ENCODE results near the gene PLIN3.
"Not testable (repeated sequence)": the region's sequence is repeated elsewhere in the genome, so short reads cannot be mapped to it uniquely, and the experiment has no call there.

DNA sequence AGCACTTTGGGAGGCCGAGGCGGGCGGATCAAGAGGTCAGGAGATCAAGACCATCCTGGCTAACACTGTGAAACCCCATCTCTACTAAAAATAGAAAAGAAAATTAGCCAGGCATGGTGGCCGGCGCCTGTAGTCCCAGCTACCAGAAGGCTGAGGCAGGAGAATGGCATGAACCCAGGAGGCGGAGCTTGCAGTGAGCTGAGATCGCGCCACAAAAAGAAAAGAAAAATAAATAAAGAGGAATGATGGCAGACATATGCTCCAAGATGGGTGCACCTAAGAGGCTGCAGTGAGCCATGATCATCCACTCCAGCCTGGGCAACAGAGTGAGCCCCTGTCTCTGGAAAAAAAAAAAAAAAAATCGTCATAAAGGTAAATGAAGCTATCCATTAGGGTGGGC is 21.5 kb downstream of the PLIN3 start:
- TF ChIP-seq, protein P1, sequence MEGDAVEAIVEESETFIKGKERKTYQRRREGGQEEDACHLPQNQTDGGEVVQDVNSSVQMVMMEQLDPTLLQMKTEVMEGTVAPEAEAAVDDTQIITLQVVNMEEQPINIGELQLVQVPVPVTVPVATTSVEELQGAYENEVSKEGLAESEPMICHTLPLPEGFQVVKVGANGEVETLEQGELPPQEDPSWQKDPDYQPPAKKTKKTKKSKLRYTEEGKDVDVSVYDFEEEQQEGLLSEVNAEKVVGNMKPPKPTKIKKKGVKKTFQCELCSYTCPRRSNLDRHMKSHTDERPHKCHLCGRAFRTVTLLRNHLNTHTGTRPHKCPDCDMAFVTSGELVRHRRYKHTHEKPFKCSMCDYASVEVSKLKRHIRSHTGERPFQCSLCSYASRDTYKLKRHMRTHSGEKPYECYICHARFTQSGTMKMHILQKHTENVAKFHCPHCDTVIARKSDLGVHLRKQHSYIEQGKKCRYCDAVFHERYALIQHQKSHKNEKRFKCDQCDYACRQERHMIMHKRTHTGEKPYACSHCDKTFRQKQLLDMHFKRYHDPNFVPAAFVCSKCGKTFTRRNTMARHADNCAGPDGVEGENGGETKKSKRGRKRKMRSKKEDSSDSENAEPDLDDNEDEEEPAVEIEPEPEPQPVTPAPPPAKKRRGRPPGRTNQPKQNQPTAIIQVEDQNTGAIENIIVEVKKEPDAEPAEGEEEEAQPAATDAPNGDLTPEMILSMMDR (IDR thresholded peaks at IDR 0.05): not testable (repeated sequence)
- TF ChIP-seq POLR2A (IDR thresholded peaks at IDR 0.05): not testable (repeated sequence)
